GM18505 (cell line): ENCODE data around the gene COL5A2.

Experiments
- ATAC-seq: cut with Tn5 transposase; IDR thresholded peaks from one replicate; pipeline ENCODE4 v1.9.1; 2021; ENCODE audit not compliant: unreplicated experiment
- POLR2A ChIP-seq: IDR thresholded peaks from 4 replicates; pipeline ENCODE4 v1.6.1; 2011; ENCODE audit warnings: borderline replicate concordance; ENCODE audit not compliant: insufficient read depth, insufficient read length; ENCODE audit errors: extremely low read depth

COL5A2 gene

GRCh38 chr2:189164746-189165145 is 14.8 kb downstream of the COL5A2 start:
- no peak for TF ChIP-seq POLR2A
- ATAC-seq = no peak

- ATAC-seq = no peak
These were observed 15.7 kb downstream of the COL5A2 start for GRCh38 chr2:189163889-189164288.

GRCh38 chr2:189162566-189162965 is 17.0 kb downstream of the COL5A2 start:
- ATAC-seq = no peak
- no peak for TF ChIP-seq POLR2A

More at GRCh38 chr2:189163889-189164288, 15.7 kb downstream of the COL5A2 start:
- no peak for TF ChIP-seq POLR2A

GRCh38 chr2:189161894-189162293 is 17.7 kb downstream of the COL5A2 start:
- no peak for ATAC-seq
- no peak for TF ChIP-seq POLR2A

- no peak for ATAC-seq
These were observed 19.8 kb downstream of the COL5A2 start for GRCh38 chr2:189159717-189160116.

GRCh38 chr2:189159273-189159672 is 20.3 kb downstream of the COL5A2 start:
- no peak for TF ChIP-seq POLR2A
- ATAC-seq = no peak

More at GRCh38 chr2:189159717-189160116, 19.8 kb downstream of the COL5A2 start:
- no peak for TF ChIP-seq POLR2A

GRCh38 chr2:189157939-189158338 is 21.6 kb downstream of the COL5A2 start:
- no peak for TF ChIP-seq POLR2A
- no peak for ATAC-seq

GRCh38 chr2:189157456-189157855 is 22.1 kb downstream of the COL5A2 start:
- ATAC-seq = no peak
- TF ChIP-seq POLR2A = no peak

GRCh38 chr2:189155795-189156194 is 23.8 kb downstream of the COL5A2 start:
- no peak for ATAC-seq
- no peak for TF ChIP-seq POLR2A

- no peak for ATAC-seq
- no peak for TF ChIP-seq POLR2A
These were observed 25.9 kb downstream of the COL5A2 start for GRCh38 chr2:189153619-189154018.

- no peak for ATAC-seq
- no peak for TF ChIP-seq POLR2A
These were observed 27.1 kb downstream of the COL5A2 start for GRCh38 chr2:189152483-189152882.

GRCh38 chr2:189151906-189152305 is 27.7 kb downstream of the COL5A2 start:
- ATAC-seq = no peak
- TF ChIP-seq POLR2A = no peak

- ATAC-seq = no peak
- TF ChIP-seq POLR2A = no peak
These were observed 29.5 kb downstream of the COL5A2 start for GRCh38 chr2:189150033-189150432.

GRCh38 chr2:189147989-189148388 is 31.6 kb downstream of the COL5A2 start:
- TF ChIP-seq POLR2A = no peak
- no peak for ATAC-seq

GRCh38 chr2:189147361-189147760 is 32.2 kb downstream of the COL5A2 start:
- TF ChIP-seq POLR2A = no peak
- ATAC-seq = no peak
